GM21390 (cell line): ENCODE measurements around the gene FAM204A.
A peak's percentile ranks its signal among the peaks of the same experiment; 100 is the strongest.

Experiments
- ATAC-seq: cut with Tn5 transposase; IDR thresholded peaks from one replicate; pipeline ENCODE4 v1.9.1; 2021; ENCODE audit not compliant: unreplicated experiment

Gene FAM204A

DNA sequence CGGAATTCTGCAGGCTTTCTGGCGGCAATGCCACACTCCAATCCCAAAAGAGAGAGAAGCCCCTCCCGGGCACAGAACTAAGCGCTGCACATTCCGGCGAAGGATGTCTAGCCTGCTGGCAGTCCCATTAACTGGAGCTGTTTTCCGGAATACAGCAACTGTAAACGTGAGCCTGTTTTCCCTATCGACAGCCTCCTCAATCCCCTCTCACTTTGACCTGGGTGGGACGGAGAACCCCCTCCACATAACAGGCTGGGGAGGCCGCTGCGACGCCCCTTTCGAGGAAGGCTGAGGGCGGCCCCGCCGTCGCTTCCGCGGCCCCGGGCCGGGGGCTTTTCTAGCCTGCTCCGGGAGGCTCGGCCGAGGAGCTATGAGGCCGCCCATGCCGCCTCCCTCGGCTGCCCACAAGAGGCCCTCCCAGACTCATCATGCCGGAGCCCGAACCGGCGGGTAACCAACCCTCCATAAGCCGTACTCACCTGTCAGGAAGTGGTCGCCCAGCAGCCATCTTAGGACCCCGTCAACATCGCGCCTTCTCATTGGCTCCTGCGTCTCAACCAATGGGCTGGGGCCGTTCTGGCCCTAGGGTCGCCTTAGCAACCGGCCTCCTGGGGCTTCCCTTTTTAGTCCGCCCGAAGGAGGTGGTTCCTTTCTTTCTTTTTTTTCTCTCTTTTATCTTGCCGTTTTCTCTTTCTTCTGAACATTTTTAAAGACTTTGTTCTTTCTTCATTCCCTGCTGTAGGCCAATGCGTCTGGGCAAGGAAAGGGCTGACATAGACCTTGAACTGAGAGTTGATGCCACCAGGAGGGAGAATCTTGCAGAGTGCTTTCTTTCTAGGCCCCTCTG is at the start of gene FAM204A:
Gene FAM204A (minus strand): TSS at position 534 of the 847 bp plus-strand sequence. CDS start 5,909 bp downstream, outside the sequence.
- ATAC-seq, result peak; percentile 100

DNA sequence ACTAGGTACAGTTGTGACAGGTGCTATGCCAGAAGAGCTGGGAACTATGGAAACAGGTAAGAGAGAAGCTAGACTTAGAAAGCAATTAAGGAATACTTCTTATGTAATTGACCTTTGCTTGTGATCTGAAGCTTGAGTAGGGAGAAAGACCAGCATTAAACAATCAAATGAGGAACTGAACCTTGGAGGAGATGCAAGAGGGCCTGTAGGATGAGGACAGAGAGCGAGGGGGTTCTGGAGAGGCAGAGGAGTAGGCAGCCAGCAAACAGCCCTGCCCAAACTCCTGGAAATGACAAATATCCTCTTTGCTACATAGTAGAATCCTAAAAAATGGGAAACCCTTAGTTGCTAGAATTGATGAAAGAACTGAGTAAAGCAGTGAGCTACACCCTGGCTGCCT is 41.6 kb upstream of the FAM204A start:
- no peak for ATAC-seq

DNA sequence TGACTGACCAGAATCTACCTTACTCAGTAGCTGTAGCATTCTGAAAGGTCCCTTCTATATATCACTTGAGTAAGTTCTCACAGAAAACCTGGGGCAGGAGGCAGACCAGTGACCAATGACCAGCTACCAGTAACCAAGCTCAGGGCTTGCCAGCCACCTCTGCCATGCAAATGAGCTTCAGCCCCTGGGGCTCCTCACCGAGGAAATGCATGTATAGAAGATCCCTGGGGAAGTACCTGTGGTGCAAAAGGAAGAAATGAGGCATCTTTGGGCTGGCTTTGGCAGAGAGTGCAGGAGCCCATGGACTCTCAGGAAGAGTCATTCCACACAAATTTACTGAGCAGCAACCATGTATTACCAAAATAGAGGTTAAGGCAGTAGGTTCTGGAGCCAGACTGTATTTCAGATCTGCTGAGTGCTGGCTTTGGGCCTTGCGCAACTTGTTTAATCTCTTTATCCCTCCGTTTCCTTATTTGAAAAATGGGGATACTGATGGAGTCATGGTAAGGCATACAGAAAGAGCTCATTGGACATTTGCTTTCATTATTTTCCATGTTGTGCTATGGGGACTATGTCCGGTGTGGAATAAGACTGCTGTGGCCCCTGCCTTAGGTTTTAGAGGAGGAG is 41.1 kb upstream of the FAM204A start:
- no peak for ATAC-seq

DNA sequence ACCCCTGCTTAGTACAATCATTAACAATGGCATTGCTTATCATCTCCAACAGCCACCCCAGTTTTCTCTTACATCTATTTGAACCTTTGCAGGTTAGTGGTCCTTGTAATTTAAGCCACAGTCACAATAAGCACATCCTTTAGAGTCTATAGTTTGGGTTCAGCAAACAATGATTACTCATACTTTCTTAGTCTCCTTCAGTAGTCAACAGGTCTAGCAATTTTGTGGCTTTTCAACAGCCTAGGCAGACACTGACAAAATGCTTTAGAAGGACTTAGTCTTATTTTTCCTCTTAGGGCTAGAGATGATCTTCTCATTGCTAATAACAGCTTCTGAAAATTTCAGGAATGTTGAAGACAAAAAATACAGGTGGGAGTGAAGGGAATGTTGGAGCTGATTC is 32.3 kb upstream of the FAM204A start:
- ATAC-seq, result no peak

DNA sequence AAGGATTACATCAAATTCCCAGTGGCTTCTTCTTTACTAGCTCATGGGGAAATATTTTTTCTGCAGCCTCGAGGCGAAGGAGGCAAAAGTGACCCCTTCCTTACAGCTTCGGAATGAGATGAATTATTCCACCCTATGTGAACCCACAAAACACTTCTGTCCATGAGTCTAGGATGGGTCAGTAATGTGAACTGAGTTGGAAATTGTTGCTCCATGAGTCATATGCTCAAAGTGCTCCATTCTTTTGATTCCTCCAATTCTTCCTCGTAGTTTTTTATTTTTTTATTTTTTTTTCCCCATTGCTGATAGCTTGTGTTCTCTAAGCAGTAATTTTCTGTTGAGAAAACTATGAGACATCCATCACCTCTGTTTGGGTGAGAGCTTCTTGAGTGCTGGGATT is 31.7 kb upstream of the FAM204A start:
- ATAC-seq, result no peak

DNA sequence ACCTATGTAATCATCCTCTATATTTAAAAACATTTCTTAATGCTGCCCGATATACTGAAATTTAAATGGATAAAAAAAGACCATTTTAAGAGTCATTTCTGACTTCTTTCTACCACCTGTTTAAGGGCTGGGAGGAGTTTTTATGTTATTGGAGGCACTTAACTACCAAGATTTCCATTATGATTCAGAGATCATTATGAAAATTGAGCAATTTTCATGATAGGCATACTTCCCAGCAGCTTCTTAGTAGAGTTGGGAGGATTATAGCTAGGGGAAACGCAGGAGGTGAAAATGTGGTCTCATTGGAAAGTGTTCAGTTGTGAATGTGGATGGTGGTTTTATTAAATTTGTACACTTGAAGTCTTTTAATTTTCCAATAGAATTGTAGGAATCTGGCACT is 28.4 kb upstream of the FAM204A start:
- ATAC-seq, result no peak

DNA sequence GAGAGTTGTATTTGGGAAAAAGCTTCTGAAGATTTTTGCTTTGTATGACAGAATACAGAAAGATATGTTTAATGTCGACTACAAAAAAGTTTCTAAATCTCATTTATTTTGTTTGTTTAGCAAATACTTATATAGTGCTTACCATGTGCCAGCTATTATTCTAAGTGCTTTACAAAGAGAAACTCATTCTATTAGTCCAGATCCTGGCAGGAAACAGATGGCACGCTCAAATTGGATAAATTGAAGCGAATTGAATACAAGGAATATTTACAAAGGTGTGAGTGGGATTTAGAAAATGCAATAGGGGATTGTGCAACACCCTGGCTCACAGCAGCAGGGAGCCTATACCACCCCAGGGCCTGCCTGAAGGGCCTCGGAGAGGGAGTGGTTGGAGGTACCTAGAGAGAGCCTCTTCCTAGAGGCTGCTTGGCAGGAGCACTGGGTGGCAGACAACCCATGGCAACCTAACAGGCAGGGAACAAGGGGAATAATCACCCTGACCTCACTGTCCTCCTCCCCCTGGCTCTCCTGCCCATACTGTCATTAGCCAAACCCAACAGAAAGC is 27.6 kb upstream of the FAM204A start:
- no peak for ATAC-seq

DNA sequence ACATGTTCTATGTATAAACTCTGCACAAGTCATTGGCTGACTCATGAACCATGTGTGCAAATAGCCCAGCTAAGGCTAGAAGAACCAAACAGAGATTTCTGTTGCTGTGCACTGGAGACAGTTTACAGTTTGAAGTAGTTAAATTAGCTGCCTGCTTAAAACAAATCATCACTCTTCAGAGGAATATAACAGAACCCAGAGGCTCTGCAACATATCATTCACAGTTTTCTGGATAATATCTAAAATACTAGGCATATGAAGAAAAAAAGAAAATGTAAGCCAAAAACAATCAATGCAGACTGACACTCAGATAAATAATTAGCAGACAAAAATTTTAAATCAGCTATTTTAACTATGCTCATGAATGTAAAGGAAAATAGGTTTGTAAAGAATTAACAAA is 23.6 kb upstream of the FAM204A start:
- ATAC-seq, result no peak

DNA sequence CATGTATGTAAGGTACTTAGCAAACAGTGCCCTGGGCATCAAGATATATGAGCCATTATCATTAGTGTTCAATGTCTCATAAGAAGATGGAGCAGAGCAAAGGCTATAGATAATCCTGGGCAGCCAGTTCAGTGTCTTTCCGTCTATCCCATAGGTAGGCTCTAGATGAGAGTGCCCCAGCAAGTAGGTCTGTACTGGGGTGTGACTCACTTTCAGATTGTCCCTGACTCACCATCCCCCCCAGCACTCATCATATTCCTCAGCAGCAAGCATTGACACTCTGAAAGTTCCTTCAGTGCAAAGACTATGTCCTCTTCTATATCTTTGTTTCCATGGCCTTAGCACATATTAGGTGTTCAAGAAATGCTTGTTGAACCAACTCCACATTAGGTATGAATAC is 20.0 kb upstream of the FAM204A start:
- no peak for ATAC-seq

DNA sequence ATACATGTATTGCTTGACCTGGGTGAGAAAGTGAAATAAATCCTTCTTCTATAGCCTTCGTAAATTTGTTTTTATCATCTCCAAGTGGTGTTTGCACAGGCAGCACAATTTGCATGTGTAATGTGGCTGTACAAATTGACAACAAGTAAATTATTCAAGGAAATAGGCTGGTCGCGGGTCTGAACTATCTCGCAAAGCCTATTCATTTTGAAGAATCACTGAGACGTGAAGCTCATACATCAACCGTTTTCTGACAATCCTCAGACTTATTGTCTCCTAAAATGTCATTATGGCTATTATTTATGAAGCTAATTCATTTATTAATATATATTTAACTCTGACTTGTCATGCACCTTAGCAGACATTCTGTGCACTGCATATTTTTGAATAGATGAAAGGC is 16.2 kb upstream of the FAM204A start:
- no peak for ATAC-seq

DNA sequence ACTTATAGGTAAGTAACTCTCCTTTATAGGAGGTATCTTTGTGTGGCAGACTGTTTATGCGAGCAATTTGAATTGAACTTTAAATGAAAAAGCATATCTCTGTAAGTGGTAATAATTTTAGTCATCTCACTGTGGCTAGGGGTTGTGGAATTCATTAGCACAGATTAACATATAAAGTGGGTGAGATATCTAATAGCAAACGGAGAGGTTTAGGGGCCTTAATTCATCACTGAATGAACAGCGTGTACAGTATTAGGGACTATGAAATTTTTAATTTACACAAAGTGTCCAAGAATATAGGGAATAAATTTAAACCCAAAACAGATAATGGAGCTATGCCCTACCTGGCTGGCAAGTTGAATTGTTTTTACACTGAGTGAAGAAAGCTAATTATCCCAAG is 15.7 kb upstream of the FAM204A start:
- ATAC-seq, result no peak

DNA sequence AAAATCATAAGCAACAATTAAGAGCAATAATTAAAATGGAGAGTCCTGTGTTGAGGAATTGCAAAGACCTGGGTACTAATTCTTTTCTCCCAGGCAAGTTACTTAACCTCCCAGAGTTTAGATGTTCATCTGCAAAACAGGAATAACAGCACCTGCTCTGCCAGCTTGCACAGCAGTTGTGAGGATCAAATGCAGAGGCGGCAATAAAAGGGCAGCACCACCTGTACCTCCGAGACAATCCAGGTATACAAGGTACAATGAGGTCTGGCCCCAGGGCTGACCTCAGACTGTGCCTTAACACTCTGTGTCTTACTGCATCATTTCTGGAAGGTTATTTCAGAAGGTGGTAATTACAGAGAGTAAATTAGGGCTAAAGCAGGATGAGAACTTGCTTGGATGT is 14.5 kb upstream of the FAM204A start:
- ATAC-seq, result no peak

DNA sequence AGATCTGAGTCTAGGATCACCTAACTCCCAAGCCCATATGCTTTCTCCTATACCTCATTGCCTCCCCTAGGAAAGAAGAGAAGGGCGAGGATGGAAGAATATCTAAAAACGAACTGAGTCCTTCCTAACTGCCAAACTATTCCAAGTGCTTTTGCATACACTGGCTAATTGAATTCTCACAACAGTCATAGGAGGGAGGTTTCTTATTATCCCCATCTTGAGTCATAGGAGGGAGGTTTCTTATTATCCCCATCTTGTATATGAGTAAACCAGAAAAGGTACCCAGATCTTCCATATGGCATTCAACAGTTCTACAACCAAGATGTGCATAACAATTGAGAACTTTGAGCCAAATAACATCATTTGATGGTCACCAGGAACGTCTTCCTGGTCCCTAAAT is 13.1 kb upstream of the FAM204A start:
- no peak for ATAC-seq

DNA sequence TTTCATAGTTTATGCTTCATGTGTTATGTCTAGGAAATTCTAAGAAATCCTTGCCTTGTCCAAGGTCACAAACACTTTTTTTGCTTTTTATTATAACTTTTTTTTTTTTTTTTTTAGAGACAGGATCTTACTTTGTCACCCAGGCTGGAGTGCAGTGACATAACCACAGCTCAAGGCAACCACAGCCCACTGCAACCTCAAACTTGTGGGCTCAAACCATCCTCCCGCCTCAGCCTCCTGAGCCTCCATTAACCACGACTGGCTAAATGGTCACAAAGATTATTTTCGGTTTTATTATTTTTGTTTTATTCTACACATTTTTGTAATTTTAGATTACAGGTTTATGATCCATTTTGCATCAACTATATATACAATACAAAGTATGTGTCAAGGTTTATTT is 7.1 kb upstream of the FAM204A start:
- no peak for ATAC-seq

DNA sequence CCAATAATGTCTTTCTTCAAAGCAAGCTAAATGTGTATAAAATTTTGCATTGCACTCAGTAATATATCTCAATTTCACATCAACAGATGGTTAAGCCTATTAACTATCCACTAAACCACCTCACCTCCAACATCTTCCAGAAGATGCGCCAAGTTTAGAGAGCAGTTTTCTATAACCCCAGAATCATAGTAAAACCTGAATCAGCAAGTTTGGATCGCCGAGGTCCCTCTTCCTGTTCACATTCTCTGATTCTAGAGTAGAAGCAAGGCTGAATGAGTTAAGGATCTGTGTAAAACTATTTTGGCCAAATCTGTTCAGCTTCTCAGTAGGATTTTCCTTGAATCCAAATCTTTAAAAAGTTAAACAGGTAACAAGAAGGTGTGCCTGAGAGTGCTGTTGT is 1.4 kb upstream of the FAM204A start:
- ATAC-seq, result no peak

DNA sequence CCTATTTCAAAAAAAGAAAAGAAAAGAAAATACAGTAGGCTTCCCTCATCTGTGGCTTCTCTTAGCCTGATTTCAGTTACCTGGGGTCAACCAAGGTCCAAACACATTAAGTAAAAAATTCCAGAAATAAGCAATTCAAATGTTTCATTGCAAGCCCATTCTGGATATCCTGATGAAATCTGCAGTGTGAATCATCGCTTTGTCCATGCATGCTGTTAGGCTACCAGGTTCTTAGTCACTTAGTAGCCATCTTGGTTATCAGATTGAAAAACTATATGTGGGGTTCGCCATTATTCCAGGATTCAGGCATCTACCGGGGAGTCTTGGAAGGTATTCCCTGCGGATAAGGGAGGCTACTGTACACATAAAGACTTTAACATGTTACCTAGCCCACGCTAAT is 991 bp upstream of the FAM204A start:
- no peak for ATAC-seq

DNA sequence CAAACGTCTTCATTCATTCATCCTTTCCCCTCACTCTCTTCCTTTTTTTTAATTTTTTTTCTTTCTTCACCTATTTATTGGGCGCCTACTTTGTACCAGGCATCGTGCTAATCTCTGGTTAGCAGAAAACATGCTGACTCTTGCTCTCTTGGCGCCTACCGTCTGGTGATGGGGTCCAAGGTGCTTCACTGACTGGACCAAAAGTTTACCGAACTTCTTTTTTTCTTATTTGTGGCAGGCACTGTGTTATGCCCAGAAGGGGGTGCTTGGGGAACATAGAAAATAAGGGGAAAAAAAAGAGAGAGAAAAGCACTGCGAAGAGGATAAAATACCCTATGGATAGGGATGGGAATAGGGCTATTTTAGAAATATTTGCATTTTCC is 505 bp upstream of the FAM204A start:
- ATAC-seq, result peak; percentile 1

DNA sequence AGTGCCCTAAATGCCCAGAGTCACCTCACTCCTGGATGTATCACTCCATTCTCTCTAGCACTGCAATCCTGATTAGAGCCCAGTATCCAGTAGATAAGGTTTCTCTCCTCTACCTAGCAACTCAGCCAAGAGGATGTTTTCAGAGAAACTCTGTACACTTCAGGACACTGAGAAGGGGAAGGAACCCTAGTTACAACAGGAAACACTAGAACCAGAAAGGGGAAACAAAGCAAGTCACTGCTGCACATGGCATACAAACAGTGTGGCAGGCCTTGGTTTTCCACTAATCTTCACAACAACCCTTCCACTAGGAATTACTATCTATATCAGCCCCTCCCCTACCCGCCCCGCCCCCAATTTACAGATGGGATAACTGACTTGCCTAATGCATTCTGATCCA is 1.6 kb downstream of the FAM204A start:
- ATAC-seq, result no peak

DNA sequence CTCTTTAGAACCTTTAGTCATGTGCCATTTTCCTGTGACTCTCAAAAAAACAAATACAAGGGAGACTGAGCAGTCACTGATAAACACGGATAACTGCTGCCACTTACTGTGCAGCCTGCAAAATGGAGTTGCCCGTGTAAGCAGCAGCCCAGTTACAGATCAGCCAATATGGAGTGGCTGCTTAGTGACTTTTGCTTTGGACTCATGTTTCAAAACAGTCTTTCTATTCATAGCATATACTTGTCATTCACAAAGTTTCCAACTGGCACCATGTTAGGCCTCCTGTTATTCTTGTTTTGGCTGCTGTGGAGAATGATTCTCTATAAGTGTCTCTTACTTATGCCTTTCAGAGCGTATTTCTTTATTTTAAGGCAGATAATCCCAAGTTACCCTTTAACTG is 3.0 kb downstream of the FAM204A start:
- no peak for ATAC-seq

DNA sequence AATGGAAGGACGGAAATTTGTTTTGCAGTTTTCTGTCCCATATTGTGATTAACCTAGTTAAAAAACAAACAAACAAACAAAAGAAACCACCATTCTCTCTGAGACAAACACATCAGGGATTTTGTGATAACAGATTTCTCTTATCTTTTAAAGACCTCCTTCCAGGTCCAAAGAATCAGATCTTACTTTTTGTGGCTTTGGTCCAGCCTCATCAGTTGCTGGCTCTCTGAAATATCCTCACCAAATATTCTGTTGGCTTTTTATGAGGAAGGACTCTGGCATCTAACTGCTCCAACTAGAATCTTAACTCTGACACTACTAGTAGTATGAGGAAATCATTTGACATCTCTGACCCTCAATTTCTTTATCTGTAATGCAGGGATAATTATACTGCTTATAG is 4.8 kb downstream of the FAM204A start:
- ATAC-seq, result no peak

DNA sequence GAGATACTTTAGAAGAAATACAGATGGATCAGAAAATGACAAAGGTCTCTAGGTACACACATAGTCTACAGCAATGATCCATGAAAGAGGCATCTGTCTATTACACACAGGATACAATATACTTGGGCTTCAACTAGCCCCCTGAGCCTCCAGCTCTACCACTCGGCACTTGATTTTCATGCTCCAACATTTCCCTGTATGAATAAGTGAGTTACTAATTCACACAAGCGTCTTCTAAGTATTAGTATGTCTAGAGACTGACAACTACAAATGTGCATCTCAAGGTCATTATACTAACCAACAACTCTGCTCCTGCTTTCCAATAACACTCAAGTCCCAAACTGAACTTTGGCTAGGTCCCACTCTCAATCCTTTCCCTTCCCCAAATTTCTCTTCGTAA is 8.3 kb downstream of the FAM204A start:
- no peak for ATAC-seq

DNA sequence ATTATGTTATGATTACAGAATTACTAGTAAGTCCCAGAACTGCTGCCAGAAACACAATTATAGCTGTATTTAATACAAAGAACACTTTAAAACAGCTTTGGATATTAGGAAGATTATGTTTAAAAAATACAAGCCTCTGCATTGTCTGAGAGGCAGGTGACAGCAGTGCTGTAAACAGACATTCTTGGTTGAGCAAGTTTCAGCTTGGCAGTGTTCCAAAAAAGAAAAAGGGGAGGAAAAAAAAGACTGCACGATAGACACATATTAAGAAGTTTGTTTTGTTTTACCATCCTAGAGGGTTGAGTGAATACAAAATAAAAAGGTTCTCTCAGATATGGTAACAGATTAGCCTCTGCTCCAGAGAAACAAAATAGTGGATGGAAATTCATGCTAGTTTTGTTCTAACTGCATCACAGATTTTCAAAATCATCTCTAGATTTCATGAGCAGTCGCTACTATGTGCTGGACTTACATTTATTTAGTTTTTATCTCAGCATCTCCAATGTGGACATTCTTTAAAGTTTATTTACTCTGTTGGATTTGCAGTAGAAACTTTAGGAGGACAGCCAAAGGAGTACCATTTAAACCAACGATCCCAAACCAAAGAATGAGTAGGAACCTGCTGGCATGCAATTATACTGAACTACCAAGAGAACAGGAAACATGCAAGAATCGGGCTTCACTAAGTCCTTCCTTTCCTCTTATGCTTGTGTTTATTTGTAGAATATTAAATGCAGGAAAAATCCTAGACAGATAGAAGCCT is 9.0 kb downstream of the FAM204A start:
- ATAC-seq, result no peak
